ENCODE results near the gene PRMT9.

GRCh38 chr4:147596377-147596776 is 87.6 kb downstream of the PRMT9 start:
- TF ChIP-seq NFIC (IDR thresholded peaks at IDR 0.05), result no peak
- TF ChIP-seq YY1 (IDR thresholded peaks at IDR 0.05; ENCODE audit: low read depth), result no peak
- no peak for TF ChIP-seq EGR1 (IDR thresholded peaks at IDR 0.05)
- no peak for TF ChIP-seq FOXM1 (IDR thresholded peaks at IDR 0.05; ENCODE audit: borderline replicate concordance, low read depth)
- no peak for TF ChIP-seq REST (IDR thresholded peaks at IDR 0.05; ENCODE audit: low read depth)
- TF ChIP-seq CREB1 (IDR thresholded peaks at IDR 0.05; ENCODE audit: low read depth), result no peak
- no peak for TF ChIP-seq EP300 (IDR thresholded peaks at IDR 0.05; ENCODE audit: borderline replicate concordance)
- peak; percentile 47; the same call in 1 of the 2 replicates for TF ChIP-seq RAD21 (IDR thresholded peaks at IDR 0.05; ENCODE audit: low read depth)
- no peak for TF ChIP-seq USF1 (IDR thresholded peaks at IDR 0.05)
- TF ChIP-seq TAF1 (IDR thresholded peaks at IDR 0.05; ENCODE audit: low read depth), result no peak

Data from Ishikawa (cell line).